HCT116 (cell line): ENCODE data around the gene CTBP2. TPM values are rescaled to one million over a fixed set of nuclear protein-coding genes. Genes with fewer than 3 reads are reported as not detected.

Experiments
- ATAC-seq: fragments of 200-7000 bp; cut with Tn5 transposase; 2 replicates; pipeline ENCODE4 v1.9.1; 2020; ENCODE audit warnings: mild to moderate bottlenecking, moderate library complexity
- BruUV-seq: library from RNA; stranded (reverse); fragments of 400-500 nt; replicated peaks from 2 replicates; lab custom pipeline; 2021; lab: Mats Ljungman, UMichigan
- CTCF ChIA-PET: fragments of 300-600 bp; sonication (Branson Sonifier 250); formaldehyde crosslinking; loops from one replicate; lab custom pipeline; 2021; ENCODE audit warnings: antibody characterized with exemption; lab: Charles Lee
- POLR2A ChIA-PET: fragments of 300-600, 350-600 bp; sonication (Branson Sonifier 250); formaldehyde crosslinking; loops from one replicate; lab custom pipeline; 2021; ENCODE audit warnings: antibody characterized with exemption; lab: Charles Lee
- RAD21 ChIA-PET, 2 experiments: fragments of 300-600 bp; sonication (Branson Sonifier 250); formaldehyde crosslinking; loops; one replicate each; lab custom pipeline; 2023; ENCODE audit warnings: low total read pairs in 2 of 2; ENCODE audit not compliant: uncharacterized antibody in 2 of 2, unreplicated experiment in 2 of 2, low non-redundant PET in 1 of 2; lab: Charles Lee
- DNase-seq: peaks from one replicate; pipeline ENCODE4 v3.0.0-alpha.2; 2010; ENCODE audit warnings: low read depth, low spot score
- H2AFZ ChIP-seq: fragments of 200-600 bp; shearing (Covaris generic), sonication (generic); 2 replicates; pipeline ENCODE4 v1.6.1; 2017; ENCODE audit warnings: low read depth, mixed run types, mixed read lengths, antibody characterized with exemption, low read length; ENCODE audit not compliant: poor library complexity, severe bottlenecking
- H3K27ac ChIP-seq: 2 replicates; pipeline ENCODE4 v1.5.1; 2012; ENCODE audit warnings: low read depth, low read length
- H3K27me3 ChIP-seq: fragments of 200-600 bp; sonication (generic); 2 replicates; pipeline ENCODE4 v1.6.1; 2016; ENCODE audit warnings: mixed run types, low read length, mixed read lengths; ENCODE audit not compliant: insufficient read depth
- H3K36me3 ChIP-seq, 2 experiments: fragments of 200-500 bp in 1 of 2; fragments of 200-600 bp in 1 of 2; sonication (Bioruptor generic) in 1 of 2; sonication (generic) in 1 of 2; 2 replicates each; pipeline versions ENCODE4 v1.5.1 to v1.6.1; 2014 to 2016; ENCODE audit warnings: low read length in 2 of 2, inconsistent platforms in 1 of 2, mixed read lengths in 1 of 2, mixed run types in 1 of 2; ENCODE audit not compliant: insufficient read depth in 2 of 2, control insufficient read depth in 1 of 2
- H3K4me1 ChIP-seq, 2 experiments: fragments of 200-600 bp in 1 of 2; sonication (generic) in 1 of 2; 2 replicates each; pipeline versions ENCODE4 v1.5.1 to v1.6.1; 2012 to 2017; ENCODE audit warnings: low read length in 2 of 2, inconsistent platforms in 1 of 2, mild to moderate bottlenecking in 1 of 2, mixed read lengths in 1 of 2, mixed run types in 1 of 2, moderate library complexity in 1 of 2; ENCODE audit not compliant: insufficient read depth in 2 of 2, control insufficient read depth in 1 of 2
- H3K4me2 ChIP-seq: fragments of 200-600 bp; sonication (generic); 2 replicates; pipeline ENCODE4 v1.6.1; 2017; ENCODE audit warnings: mixed run types, low read length, mixed read lengths
- H3K4me3 ChIP-seq, 2 experiments: fragments of 200-600 bp in 1 of 2; sonication (generic) in 1 of 2; replicated peaks in 1 of 2; 2 replicates each; pipeline ENCODE4 v1.5.1; 2011 to 2016; ENCODE audit warnings: low read length in 2 of 2, control low read depth in 1 of 2, low read depth in 1 of 2, mild to moderate bottlenecking in 1 of 2, mixed read lengths in 1 of 2, mixed run types in 1 of 2
- H3K79me2 ChIP-seq: fragments of 200-600 bp; sonication (generic); 2 replicates; pipeline ENCODE4 v1.6.1; 2017; ENCODE audit warnings: mild to moderate bottlenecking, mixed run types, low read length, moderate library complexity, mixed read lengths; ENCODE audit not compliant: insufficient read depth
- H3K9ac ChIP-seq: fragments of 200-600 bp; sonication (generic); 2 replicates; pipeline ENCODE4 v1.6.1; 2016; ENCODE audit warnings: low read length, mixed read lengths
- H3K9me2 ChIP-seq: fragments of 200-600 bp; sonication (generic), shearing (Covaris generic); 2 replicates; pipeline ENCODE4 v1.6.1; 2017; ENCODE audit warnings: mixed run types, mild to moderate bottlenecking, moderate library complexity; ENCODE audit not compliant: insufficient read depth
- H3K9me3 ChIP-seq, 2 experiments: fragments of 200-500 bp in 1 of 2; fragments of 200-600 bp in 1 of 2; sonication (Bioruptor generic) in 1 of 2; sonication (generic) in 1 of 2; 2 replicates each; pipeline ENCODE4 v1.6.1; 2014 to 2017; ENCODE audit warnings: low read length in 2 of 2, mixed read lengths in 2 of 2, inconsistent platforms in 1 of 2, low read depth in 1 of 2, mild to moderate bottlenecking in 1 of 2, mixed run types in 1 of 2, moderate library complexity in 1 of 2; ENCODE audit not compliant: control insufficient read depth in 1 of 2, insufficient read depth in 1 of 2
- H4K20me1 ChIP-seq: fragments of 200-600 bp; sonication (generic), shearing (Covaris generic); 2 replicates; pipeline ENCODE4 v1.6.1; 2017; ENCODE audit warnings: mixed run types, mild to moderate bottlenecking, moderate library complexity; ENCODE audit not compliant: insufficient read depth
- ATF3 ChIP-seq: IDR thresholded peaks from 2 replicates; pipeline ENCODE4 v1.6.1; 2012
- CBX3 ChIP-seq: IDR thresholded peaks from 2 replicates; pipeline ENCODE4 v1.6.1; 2012; ENCODE audit warnings: low read depth
- ELF1 ChIP-seq: IDR thresholded peaks from 2 replicates; pipeline ENCODE4 v1.6.1; 2012; ENCODE audit warnings: low read depth, borderline replicate concordance
- EZH2phosphoT487 ChIP-seq: fragments of 200-600 bp; IDR thresholded peaks from 2 replicates; pipeline ENCODE4 v1.6.1; 2018; ENCODE audit warnings: antibody characterized with exemption, borderline replicate concordance
- POLR2AphosphoS5 ChIP-seq: IDR thresholded peaks from 2 replicates; pipeline ENCODE4 v1.6.1; 2011; ENCODE audit warnings: mild to moderate bottlenecking, low read depth, low read length, moderate library complexity
- RAD21 ChIP-seq: IDR thresholded peaks from 2 replicates; pipeline ENCODE4 v1.6.1; 2012; ENCODE audit warnings: low read depth, mild to moderate bottlenecking
- SIN3A ChIP-seq: IDR thresholded peaks from 2 replicates; pipeline ENCODE4 v1.6.1; 2012; ENCODE audit warnings: low read depth
- YY1 ChIP-seq: IDR thresholded peaks from 2 replicates; pipeline ENCODE4 v1.6.1; 2011; ENCODE audit warnings: low read length, low read depth, moderate library complexity, mild to moderate bottlenecking; ENCODE audit not compliant: insufficient replicate concordance; ENCODE audit errors: extremely low read depth
- ZFX ChIP-seq: fragments of 450-650 bp; IDR thresholded peaks from 2 replicates; pipeline ENCODE4 v1.6.1; 2017
- ZNF274 ChIP-seq: fragments of 200-500 bp; sonication (Bioruptor generic); IDR thresholded peaks from 2 replicates; pipeline ENCODE4 v1.6.1; 2014; ENCODE audit warnings: mild to moderate bottlenecking, low read depth, low read length, inconsistent platforms
- intact Hi-C: fragments of 100-400 bp; cut with micrococcal nuclease; formaldehyde crosslinking; loops from 2 replicates; pipeline ENCODE4 v1.10.0; 2022
- total RNA-seq: library from RNA; stranded (reverse); gene quantifications from one replicate; pipeline ENCODE4 v1.2.1, GENCODE V29; 2021; ENCODE audit not compliant: unreplicated experiment
- TF ChIP-seq, protein P1 (sequence below): IDR thresholded peaks from 2 replicates; pipeline ENCODE4 v1.6.1; 2012; ENCODE audit warnings: low read depth

The CTBP2 gene
- total RNA-seq, 1 experiment from 2014 or later, result 144 TPM

GRCh38 chr10:125192005-125192404, 31.6 kb upstream of the CTBP2 start:
- intact Hi-C loops, result no loop called here
- ATAC-seq, result no peak
- Histone ChIP-seq H3K9me3 (no peaks in the 10 kb centered on the region), H3K36me3 (no peaks in the 10 kb centered on the region), H3K4me3 (no peak overlapping the region), H3K27me3 (no peaks in the 10 kb centered on the region)
- CTCF ChIA-PET, result no interaction called here
- no TSS peak for BruUV-seq
- TF ChIP-seq SIN3A, result no peak
- TF ChIP-seq, all 23 proteins: peak for 0
- H3K9me2 ChIP-seq, result no peaks in the 10 kb centered on the region
- no peak overlapping the region for H2AFZ ChIP-seq
- RAD21 ChIA-PET, result no interaction called here
- H3K4me1 ChIP-seq, result peaks cover 0 to 9% of the 10 kb centered on the region in 2 experiments; a peak in 2 of 4 replicates
- H3K27ac ChIP-seq, result no peak overlapping the region
- no peak overlapping the region for H3K4me2 ChIP-seq
- H4K20me1 ChIP-seq, result no peaks in the 10 kb centered on the region
- no peaks in the 10 kb centered on the region for H3K79me2 ChIP-seq
- no peak for DNase-seq
- POLR2A ChIA-PET, result no interaction called here
- H3K9ac ChIP-seq, result no peak overlapping the region

DNA sequence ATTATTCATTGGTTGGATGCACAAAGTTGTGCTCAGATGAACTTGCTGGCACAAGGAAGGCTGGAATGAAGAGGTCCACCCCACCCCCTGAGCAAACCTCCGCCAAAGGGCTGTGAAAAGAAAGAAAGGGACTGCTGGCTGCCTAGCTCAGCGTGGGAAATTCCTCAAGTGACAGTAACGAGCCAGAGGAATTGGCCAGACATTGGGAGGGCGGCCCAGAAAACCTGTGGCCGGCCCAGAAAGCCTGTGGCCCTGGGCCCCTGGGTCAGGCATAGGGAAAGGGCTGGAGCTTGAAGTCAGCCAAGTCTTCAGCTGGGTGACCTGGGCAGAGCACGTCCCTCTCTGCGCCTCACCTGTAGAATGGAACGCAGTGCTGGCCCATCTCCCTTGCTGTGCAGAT, 30.6 kb upstream of the CTBP2 start:
- H3K9me3 ChIP-seq, result no peaks in the 10 kb centered on the region
- no peaks in the 10 kb centered on the region; the same call in 1 of the 2 replicates for H3K27me3 ChIP-seq
- no TSS peak for BruUV-seq
- TF ChIP-seq, protein P1, sequence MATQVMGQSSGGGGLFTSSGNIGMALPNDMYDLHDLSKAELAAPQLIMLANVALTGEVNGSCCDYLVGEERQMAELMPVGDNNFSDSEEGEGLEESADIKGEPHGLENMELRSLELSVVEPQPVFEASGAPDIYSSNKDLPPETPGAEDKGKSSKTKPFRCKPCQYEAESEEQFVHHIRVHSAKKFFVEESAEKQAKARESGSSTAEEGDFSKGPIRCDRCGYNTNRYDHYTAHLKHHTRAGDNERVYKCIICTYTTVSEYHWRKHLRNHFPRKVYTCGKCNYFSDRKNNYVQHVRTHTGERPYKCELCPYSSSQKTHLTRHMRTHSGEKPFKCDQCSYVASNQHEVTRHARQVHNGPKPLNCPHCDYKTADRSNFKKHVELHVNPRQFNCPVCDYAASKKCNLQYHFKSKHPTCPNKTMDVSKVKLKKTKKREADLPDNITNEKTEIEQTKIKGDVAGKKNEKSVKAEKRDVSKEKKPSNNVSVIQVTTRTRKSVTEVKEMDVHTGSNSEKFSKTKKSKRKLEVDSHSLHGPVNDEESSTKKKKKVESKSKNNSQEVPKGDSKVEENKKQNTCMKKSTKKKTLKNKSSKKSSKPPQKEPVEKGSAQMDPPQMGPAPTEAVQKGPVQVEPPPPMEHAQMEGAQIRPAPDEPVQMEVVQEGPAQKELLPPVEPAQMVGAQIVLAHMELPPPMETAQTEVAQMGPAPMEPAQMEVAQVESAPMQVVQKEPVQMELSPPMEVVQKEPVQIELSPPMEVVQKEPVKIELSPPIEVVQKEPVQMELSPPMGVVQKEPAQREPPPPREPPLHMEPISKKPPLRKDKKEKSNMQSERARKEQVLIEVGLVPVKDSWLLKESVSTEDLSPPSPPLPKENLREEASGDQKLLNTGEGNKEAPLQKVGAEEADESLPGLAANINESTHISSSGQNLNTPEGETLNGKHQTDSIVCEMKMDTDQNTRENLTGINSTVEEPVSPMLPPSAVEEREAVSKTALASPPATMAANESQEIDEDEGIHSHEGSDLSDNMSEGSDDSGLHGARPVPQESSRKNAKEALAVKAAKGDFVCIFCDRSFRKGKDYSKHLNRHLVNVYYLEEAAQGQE, result no peak
- TF ChIP-seq ELF1 (no peak), RAD21 (no peak), CBX3 (no peak), YY1 (no peak), ATF3 (no peak), ZFX (no peak), EZH2phosphoT487 (no peak), POLR2AphosphoS5 (no peak), ZNF274 (no peak)
- no peak overlapping the region for H3K4me3 ChIP-seq
- H3K4me1 ChIP-seq, result peaks cover 0 to 9% of the 10 kb centered on the region in 2 experiments; a peak in 2 of 4 replicates
- intact Hi-C loops, result no loop called here
- no peak overlapping the region for H3K9ac ChIP-seq
- H3K36me3 ChIP-seq, result no peaks in the 10 kb centered on the region
- no peaks in the 10 kb centered on the region for H3K79me2 ChIP-seq
- H3K4me2 ChIP-seq, result no peak overlapping the region
- CTCF ChIA-PET, result no interaction called here
- no peak for DNase-seq
- no peak overlapping the region for H3K27ac ChIP-seq
- H3K9me2 ChIP-seq, result no peaks in the 10 kb centered on the region
- ATAC-seq, result no peak
- H4K20me1 ChIP-seq, result no peaks in the 10 kb centered on the region
- RAD21 ChIA-PET, result interaction anchor here in 1 of 2 experiments (0.5 kb wide), 1 partner anchor 30 kb away, joined by 3 read pairs; no protein-coding TSS in a partner anchor
- no peak overlapping the region for H2AFZ ChIP-seq
- POLR2A ChIA-PET, result no interaction called here
